Stimulated activated CD8-positive, alpha-beta memory T cell treated with anti-CD3 and anti-CD28 coated beads, Interleukin-12 subunit alpha, Interleukin-12 subunit beta, amount 100 ng/mL, for 4 hours (primary cell): ENCODE data around the gene RALGAPA2.

Experiments used
- DNase-seq: peaks from one replicate; pipeline ENCODE4 v3.0.0-alpha.2; 2020; ENCODE audit warnings: low read depth

RALGAPA2 gene

DNA sequence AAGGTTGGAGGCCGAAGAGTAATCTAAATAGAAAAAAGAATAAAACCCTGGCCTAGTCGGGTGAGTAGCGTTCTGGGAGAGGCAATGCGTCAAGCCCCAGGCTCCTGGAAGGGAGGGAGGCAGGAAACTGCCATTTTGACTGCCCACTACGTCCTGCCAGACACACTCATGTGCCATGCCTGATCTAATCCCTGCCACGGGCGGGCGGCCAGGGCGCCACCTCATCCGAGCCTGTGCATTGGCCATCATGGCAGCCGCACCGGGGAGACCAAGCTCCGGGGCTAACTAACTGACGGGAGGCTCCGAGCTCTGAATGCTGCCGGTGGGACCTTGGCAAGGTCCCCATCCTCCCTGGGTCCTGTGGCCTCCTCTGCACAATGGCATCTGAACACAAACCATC lies 275.8 kb downstream of the RALGAPA2 start:
- DNase-seq, result no peak

DNA sequence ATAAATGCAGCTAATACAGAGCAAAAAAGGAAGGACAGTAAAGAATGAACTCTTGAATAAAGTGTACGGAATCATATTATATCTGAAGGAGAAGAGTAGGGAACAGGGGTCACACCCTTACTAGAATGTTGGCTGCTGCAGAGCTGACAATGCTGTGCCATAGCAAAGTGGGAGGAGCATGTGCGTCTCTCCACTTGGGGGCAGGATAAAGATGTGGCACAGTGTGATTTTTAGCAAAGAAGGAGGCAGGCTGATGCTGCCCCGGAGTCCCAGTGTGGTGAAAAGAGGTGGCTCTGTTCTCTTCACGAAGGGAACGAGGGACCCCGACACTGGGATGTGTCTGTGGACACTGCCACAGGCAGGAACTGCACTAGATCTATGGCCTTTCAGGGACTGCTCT lies 277.0 kb downstream of the RALGAPA2 start:
- no peak for DNase-seq

DNA sequence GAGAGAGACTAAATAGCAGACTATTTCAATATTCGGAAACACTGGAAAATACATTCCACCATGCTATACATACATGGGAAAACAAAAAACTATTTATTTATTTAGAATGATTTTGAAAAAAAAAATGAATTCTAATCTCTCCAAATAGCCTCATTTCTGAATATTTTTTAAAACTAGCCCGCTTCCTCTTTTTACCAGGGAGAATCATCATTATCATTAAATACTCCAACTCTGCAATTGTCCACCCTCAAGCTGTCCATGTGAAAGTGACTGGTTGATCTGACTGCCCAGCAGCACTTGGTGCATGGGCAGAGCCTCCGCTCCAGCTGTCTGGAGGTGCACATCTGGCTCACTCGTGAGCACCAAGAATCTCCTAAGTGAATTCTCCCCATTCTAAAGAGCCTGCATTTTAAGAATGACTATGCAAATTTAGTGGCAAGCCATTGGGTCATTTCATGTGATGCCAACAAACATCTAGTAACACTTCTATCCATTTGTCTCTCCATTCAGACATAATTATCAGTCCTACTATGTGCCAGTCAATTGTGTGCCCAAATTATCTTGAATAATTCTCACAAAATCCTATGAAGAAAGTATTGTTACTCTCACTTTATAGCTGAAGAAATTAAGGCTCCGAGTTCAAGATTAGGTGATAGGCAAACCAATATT lies 279.7 kb downstream of the RALGAPA2 start:
- no peak for DNase-seq

DNA sequence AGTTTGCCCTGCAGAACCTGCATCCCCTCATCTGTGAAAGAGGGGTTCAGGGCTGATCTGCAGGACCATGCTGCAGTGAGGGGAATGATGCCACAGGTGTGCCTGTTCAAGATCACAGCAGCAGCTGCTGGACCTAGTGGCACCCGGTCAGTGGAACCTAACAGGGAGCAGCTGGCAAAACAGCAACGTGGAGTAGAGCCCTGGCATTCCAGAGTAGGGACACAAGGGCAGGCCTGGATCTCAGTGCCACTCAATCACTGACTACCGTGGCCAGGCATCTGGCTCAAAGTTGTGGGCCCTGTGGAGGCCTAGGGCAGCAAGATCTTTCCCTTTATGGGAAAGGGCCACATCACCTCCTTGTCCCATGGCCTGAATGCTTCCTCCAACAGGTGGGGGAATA lies 282.4 kb downstream of the RALGAPA2 start:
- no peak for DNase-seq

DNA sequence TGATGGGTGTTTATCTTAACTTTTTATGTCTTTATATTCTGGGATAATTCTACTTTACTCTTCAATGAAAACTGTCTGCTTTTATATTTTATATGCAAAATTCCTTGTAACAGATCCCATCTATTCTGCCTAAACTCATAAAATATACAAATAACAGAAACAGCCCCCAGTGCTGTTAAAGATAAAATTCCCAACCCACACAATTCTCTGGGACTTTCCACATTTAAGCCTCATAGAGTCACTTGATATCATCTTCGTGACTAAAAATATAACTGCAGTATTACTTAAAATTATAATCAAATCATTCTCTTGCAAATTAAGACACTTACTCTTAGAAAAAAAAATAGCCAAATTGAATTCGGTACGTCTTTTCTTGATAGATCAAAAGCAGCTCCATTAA lies 284.4 kb downstream of the RALGAPA2 start:
- DNase-seq, result no peak

DNA sequence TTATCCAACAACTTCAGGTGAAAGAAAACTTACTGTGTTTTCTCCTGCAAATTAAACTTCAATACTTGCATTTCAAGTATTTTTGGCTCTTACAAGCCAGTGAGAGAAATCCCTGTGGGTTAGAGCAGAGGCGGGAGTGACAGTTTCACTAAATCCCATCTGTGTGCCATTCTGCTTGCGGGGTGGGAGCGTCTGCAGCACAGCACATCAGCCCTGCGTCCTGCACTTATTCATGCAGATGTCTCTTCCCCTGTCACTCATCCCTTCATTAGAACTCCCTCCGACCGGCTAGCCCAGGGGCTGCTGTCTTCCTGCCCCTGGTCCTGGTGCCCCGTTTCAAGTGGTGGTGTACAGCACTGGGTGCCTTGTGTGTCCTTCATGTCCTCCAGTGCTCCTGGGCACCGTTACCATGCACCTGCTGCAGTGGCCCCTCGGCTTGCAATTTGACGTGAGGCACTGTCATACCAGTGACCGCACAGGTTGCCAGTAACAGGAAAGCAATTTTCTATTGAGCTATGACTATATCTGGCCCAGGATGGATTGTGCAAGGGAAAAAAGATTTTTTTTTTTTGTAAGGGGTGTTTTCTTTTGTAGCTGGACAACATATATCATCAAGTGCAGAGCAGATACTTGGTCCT lies 285.1 kb downstream of the RALGAPA2 start:
- no peak for DNase-seq

DNA sequence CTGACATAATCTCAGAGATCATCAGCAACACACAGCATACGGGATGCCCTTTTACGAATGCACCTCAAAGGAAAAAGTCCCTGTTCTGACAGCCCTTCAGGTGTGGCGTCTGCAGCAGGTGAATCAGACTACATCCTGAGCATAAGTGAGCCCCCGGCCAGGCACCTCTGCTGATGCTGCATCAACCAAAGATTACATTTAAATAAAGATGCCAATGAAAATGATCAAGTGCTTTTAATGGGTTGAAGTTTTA lies 285.9 kb downstream of the RALGAPA2 start:
- no peak for DNase-seq

DNA sequence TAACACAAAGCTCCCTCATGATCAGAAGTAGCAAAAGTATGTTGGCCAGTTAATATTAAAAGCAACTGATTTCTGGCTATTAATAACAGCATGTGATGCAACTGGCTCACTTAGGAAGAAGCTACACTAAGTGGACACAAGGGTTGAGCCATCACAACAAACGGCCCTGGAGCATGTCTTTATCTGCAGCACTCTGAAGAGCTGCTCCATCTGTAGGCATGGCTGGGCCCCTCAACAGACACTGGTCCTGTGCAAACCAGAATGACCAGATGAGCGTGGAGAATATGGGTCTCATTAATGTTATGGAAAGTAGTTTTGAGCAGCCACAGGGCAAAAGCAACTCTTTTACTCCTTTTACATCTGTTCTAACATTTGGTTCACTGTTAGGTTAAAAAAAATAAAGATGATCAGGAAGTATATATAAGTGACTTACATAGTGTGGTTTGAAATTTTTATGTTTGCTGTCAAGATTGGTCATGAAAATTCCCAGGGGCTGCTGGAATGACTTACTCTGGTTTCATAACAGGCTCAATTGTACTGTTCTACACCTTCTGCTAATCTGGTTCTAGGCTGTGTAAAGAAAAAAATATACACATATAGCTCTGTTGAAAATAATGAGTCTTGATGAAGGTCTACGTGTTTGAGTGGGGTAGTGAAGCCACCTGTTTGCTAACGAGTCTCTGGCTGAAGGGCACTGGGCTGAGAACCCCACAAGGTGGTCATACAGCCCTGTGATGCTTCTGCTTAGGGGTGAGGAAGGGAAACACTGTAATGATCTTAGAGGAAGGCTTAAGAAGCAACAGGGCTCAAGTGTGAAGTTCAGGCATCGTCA lies 286.4 kb downstream of the RALGAPA2 start:
- no peak for DNase-seq

DNA sequence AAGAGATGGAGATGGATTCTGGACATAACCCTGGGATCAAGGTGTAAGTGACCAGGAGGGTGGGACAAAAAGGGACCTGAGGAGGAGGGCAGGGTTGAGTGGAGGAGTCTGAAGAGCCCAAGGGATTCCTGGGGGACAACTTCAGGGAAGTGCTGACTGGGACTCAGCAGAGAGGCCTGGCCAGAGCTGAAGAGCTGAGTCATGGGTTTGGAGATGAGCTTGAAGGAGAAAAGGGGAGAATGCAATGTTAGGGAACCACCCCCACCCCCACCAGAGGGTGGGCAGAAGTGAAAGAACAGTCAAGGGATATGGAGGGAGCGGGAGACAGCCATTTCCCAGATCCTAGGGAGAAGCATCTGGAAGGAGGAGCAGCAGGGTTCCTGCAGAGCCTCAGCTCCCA lies 289.3 kb downstream of the RALGAPA2 start:
- DNase-seq, result no peak

DNA sequence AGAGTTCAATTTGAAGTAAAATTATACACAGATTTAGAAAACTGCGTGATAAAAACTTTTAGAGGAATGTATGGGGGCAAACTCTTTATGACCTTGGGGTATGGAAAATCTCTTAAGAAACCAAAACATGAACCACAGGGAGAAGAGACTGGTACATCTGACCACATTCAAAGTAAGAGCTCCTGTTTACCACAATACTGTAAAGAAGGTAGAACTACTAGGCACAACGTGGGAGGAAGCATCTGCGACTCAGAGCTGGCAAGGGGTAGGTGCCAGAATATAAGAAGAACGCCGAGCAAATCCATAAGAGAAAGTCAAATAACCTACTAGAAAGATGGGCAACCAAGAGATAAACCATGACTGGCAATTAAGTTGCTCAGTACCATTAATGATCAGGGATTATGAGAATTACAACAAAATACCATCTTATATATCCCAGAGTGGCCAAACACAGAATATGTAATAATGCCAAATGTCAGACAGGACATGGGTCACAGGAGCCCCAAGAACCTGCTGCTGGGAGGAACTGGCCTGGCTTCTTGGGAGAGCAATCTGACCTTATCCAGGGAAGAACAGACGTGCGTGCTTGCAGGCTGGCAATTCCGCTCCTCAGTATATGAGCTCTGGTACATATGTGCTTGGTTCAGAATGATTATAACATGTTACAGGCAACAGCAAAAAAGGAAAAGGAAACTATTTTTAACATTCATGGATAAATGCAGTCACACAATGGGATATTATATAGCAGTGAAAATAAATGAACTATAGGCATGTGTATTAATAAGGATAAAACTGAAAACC lies 294.4 kb downstream of the RALGAPA2 start:
- no peak for DNase-seq

DNA sequence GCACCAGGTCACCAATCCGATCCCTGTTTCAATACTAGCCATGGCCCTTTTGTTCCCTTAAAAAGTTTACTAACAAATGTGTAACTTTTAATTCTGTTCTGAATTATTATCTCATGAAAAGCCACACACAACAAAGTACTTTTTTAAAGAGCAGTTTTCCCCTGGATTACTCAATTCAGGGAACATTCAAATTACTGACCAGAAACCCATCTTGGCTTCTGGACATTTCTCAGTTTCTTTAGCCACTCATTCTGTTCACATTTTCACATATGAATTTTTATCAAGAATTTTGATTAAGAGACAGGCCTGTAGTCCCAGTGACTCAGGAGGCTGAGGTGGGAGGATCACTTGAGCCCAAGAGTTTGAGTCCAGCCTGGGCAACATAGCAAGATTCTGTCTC lies 297.1 kb downstream of the RALGAPA2 start:
- no peak for DNase-seq

DNA sequence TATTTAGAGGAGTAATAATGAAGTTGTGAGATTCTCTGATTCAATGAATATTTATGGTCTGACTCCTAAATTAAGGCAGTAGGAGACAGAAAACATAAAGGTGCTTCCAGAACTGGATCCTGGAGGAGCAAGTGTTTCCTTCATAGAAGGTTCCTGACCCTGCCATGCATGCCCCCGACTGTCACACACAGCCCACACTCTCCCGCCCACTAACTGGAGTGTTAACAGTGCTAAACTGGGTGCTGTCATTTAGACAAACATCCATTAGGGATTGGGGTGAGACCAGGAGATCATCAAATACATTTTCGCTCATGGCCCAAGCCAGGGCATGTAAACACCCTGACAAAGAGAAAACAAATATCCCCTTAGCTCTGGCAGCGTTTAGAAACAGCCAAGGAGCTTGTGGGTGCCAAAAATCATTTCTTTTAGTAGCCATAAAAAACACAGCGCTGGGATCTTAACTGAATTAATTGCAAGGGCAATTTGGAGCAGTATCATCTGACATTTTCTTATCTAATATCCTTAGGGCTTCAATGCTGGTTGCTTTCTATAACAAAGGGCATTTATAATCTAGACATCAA lies 297.7 kb downstream of the RALGAPA2 start:
- DNase-seq, result no peak

DNA sequence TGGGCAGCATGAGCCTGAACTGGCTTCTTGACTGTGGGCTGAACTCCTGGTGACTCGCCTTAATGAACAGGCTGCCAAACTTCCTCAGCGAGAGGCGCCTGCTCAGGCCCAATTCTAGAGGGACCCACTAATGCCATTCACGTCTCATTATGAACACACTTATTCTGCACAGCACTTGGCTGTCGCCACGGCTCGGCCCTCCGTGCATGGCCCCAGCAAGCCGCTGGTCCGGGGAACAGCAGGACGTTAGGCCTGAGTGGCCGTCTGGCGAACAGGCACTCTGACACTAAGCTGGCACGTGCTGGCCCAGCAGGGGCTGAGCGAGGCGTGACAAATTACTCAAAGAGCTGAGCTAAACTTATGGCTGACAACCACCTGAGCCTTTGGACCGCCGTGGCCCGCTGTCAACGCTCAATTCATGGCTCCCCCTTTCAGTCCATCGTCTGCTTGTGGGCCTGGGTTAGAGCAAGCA lies 298.6 kb downstream of the RALGAPA2 start:
- DNase-seq, result no peak

DNA sequence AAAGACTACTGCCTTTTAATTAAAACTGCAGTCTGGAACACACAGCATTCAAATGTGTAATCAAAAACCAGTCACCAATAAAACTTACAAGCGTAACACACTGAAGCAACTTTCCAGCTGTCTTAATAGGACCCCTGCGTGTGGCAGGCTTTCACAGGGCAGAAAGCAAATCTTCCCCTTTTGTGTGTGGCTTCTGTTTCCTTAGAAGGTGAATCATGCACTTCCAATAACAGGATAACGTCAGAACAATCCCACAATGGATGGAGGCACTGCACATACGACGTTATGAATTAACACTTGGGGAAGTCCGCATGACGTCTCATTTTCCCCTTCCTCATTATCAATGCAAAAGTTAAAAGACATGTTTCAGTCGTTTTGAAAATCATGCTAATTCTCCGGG lies 299.7 kb downstream of the RALGAPA2 start:
- DNase-seq, result no peak

DNA sequence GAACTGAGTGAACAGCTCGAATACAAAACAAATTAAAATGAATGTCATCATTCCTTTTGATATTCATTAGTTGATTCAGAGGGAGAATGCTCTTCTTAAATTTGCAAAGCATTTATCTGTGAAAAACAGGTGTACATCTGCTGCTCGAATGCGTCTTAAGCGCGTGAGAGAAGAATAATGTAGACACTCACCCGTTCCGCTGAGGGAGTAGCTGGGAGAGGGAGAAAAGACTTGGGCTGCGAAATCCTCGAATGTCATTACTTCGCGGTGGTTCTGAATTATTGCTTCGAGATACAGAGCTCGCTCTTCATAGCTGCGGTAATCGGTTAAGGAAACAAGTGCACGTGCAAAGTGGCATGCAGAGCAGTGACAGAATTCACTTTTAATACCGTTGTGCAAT lies 300.6 kb downstream of the RALGAPA2 start:
- no peak for DNase-seq

DNA sequence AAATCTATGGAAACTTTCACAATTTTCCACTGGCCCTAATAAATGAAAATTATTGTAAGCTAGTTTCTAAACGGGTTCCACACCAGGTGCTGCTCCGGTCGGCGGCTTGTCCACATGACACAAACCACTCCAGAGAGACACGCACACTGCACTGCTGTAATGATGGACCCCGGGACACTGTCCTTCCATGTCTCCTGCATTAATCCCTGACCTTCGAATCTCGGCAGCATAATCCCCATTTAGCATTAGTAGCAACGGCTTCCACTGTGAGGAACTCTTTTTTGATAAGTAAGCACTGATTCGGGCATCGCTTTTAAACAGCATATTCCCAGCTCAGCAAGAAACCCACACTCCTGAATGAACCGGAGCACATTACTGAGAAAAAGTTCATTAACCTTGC lies 301.0 kb downstream of the RALGAPA2 start:
- no peak for DNase-seq

DNA sequence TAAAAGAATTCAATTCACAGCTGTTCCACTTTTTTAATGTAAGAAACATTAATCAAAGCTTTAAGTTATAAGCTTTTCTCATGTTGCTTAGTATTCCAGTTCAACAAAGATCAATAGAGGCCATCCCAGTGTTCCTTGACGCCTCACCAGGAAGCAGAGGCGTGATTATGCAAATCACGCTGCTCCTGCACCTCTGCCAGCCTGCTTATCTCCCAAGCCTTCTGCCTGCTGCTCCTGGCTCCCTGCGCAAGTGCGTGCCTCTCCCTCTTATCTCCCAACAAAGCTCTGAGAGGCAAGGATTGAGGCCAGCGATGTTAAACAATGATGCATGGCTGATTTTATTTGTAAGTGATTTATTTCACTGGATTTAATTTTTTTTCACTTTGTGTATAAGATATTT lies 301.8 kb downstream of the RALGAPA2 start:
- DNase-seq, result no peak

DNA sequence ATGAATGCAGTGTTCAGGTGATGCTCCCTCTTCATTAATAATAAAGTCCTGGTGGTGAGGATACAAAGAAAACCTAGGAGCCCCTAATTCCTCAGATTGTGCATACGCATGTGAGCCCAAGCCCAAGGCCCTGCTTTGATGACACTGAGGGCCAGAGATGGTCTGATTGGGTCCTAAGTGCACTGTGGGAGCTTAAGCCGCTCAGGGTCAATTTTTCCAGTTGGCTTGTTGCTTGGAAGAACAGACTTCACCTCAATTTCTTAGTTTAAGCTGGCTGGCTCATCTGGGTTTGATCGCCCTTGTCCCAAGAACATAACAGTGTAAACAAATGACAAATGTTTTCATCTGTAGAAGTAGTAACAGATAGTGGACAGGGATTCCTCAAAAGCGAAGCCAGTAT lies 303.1 kb downstream of the RALGAPA2 start:
- no peak for DNase-seq

DNA sequence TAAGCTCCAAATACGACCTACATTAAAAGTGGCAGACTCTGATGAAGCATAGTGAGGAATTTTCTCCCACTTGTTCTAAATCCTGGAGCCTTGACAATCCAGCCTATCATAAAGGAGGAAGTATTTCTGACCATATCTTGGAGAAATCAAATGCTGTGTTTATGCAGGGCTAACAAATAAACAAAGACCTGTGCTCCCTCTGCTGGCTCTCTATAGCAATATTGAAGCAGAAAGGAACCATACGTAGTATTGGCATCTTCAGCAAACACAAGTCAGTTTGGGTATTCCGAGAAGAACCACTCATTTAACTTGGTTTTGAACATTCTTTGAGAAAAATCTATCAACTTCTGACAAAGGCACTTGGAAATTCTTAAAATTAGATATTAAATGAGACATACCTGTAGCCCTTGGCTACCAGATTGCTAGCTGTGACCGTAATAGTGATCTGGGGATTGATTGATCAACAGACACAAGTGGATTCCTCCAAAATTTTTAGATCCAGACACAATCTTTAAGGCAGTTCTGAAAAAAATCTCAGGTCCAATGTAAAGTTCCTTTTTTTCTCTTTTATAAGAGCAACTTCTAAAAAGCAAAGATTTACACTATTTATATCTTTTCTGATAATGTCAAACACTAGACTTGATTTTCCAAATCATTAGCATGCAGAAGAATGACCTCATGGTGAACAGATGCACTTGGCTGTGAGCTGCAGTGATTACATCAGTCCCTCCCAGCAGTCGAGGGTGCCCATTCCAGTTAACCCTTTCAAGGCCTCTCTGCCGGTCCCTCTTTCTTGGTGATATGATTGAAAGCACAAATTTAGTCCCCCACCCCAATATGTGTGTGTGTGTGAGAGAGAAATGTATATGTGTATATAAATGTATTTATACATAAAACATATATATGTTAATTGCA lies 304.3 kb downstream of the RALGAPA2 start:
- no peak for DNase-seq

DNA sequence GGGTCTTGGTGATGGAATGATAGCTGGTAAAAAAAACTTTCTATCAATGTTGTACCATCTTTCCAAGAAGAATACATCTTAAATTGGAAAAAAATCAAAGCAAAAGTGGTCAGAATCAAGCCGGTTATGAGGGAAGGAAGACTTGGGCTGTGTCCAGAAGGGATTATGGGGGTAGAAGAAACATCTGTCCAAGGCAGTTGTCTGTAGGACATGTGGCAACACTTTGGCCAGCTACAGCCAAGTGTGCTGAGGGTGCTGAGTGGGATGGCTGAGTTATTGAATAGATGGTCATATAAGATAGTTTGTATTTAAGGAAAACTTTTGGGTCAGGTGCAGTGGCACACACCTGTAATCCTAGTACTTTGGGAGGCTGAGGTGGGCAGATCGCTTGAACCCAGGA lies 306.1 kb downstream of the RALGAPA2 start:
- DNase-seq, result no peak

DNA sequence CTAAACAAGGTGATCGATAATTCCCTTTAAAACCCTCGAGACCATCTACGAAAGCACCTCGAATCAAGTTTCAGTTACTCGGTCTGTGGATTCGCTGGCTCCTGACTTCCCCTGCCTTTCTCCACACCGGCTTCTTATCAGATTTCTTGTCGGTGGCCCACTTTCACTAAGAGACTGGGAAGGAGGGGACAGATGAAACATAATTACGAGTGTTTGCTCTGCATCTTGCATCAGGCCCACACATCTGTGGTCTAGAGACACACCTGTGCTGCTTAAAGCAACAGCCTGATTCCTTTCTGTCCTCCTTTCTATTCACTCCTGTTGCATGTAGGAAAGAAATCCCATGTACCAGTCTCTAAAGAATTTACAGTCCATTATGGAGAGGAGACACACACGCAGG lies 306.8 kb downstream of the RALGAPA2 start:
- DNase-seq, result no peak
